ENCODE data around the gene RAVER2. TPM values are rescaled to one million over a fixed set of nuclear protein-coding genes. Genes with fewer than 3 reads are reported as not detected.

Gene RAVER2
- total RNA-seq, 1 donor from 2014 or later = 12.6 TPM

DNA sequence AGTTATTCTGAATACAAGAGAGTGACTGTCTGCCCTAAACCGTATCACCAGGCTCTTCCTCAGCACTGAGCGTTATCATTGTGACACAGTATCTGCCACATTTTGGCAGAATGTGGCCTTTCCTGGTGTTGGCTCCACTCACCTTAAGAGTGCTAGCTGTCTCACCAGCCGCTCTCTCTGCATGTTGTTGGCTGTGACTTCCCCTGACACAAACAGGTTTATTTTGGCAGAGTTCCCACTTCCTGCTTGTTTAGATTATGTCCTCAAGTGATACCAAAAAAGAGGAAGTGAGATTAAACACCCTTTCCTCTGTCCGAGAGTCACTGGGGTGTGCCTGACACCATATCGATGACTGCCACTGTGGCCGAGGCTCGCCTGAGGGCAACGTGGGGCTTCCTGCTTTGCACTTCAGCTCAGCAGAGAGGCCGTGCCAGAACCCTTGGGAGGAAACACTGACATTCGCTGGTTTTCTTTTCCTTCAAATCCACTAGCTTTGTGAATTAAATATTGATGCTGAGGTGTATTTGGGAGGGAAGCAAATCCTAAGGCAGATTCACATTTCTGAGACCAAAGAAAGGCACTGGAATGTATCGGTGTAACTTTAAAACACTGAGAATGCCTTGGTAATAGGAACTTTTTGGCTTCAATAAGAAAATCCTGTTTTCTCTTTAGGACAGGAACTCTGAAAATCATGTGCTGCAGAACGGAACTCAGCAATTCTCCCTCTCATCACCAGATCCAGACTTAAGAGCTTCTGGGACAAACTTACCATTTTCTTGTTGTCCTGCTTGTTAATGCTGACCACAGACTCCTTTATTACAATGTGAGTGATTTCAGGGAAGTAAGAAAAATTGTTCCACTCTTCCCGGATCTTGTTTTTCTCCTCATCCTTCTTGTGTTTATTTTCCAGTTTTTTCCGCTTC lies 119.4 kb downstream of the RAVER2 start:
- H3K36me3 ChIP-seq (ENCODE audit: control insufficient read depth, insufficient read depth, low read length) = peaks cover 3% of the 10 kb centered on the region
- no peak overlapping the region for H3K4me3 ChIP-seq (ENCODE audit: low read depth, low read length)
- TF ChIP-seq CTCF (IDR thresholded peaks at IDR 0.05; ENCODE audit: insufficient read depth, low read length, poor library complexity, severe bottlenecking) = no peak
- no peaks in the 10 kb centered on the region for H3K27me3 ChIP-seq (ENCODE audit: control insufficient read depth, insufficient read depth, low read length)
- DNase-seq (ENCODE audit: low read depth) = peak; percentile 12

GRCh38 chr1:64865105-64865757 lies 120.4 kb downstream of the RAVER2 start:
- H3K36me3 ChIP-seq (ENCODE audit: control insufficient read depth, insufficient read depth, low read length) = peaks cover 4% of the 10 kb centered on the region
- no peaks in the 10 kb centered on the region for H3K27me3 ChIP-seq (ENCODE audit: control insufficient read depth, insufficient read depth, low read length)
- DNase-seq (ENCODE audit: low read depth) = no peak
- no peak for TF ChIP-seq CTCF (IDR thresholded peaks at IDR 0.05; ENCODE audit: insufficient read depth, low read length, poor library complexity, severe bottlenecking)
- no peak overlapping the region for H3K4me3 ChIP-seq (ENCODE audit: low read depth, low read length)

- Histone ChIP-seq H3K4me3 (ENCODE audit: low read depth, low read length) (no peak overlapping the region), H3K27me3 (ENCODE audit: control insufficient read depth, insufficient read depth, low read length) (no peaks in the 10 kb centered on the region), H3K36me3 (ENCODE audit: control insufficient read depth, insufficient read depth, low read length) (peaks cover 4% of the 10 kb centered on the region)
- no peak for TF ChIP-seq CTCF (IDR thresholded peaks at IDR 0.05; ENCODE audit: insufficient read depth, low read length, poor library complexity, severe bottlenecking)
- no peak for DNase-seq (ENCODE audit: low read depth)
These were observed 121.8 kb downstream of the RAVER2 start for GRCh38 chr1:64866689-64867088.

GRCh38 chr1:64867266-64867665 lies 122.4 kb downstream of the RAVER2 start:
- peaks cover 4% of the 10 kb centered on the region for H3K36me3 ChIP-seq (ENCODE audit: control insufficient read depth, insufficient read depth, low read length)
- no peak for TF ChIP-seq CTCF (IDR thresholded peaks at IDR 0.05; ENCODE audit: insufficient read depth, low read length, poor library complexity, severe bottlenecking)
- DNase-seq (ENCODE audit: low read depth) = no peak
- no peak overlapping the region for H3K4me3 ChIP-seq (ENCODE audit: low read depth, low read length)
- no peaks in the 10 kb centered on the region for H3K27me3 ChIP-seq (ENCODE audit: control insufficient read depth, insufficient read depth, low read length)

DNA sequence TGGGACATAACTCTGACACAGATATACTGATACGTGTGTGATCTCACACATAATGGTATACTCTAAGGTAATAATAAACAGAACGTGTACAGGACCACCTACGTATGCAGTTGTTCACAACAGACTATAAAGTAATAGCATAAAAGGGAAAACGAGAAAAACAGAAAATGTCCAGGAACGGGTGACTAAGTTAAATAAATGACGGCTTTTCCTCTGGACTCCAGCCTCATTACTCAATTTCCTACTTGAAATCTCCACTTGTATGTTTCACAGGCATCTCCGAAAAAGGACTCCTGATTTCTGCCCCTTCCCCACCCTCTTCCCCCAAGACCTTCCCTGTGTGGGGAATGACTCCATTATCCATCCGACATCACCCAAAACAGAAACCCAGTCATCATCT lies 126.4 kb downstream of the RAVER2 start:
- no peak for DNase-seq (ENCODE audit: low read depth)
- Histone ChIP-seq H3K4me3 (ENCODE audit: low read depth, low read length) (no peak overlapping the region), H3K36me3 (ENCODE audit: control insufficient read depth, insufficient read depth, low read length) (peaks cover 5% of the 10 kb centered on the region), H3K27me3 (ENCODE audit: control insufficient read depth, insufficient read depth, low read length) (no peaks in the 10 kb centered on the region)
- TF ChIP-seq CTCF (IDR thresholded peaks at IDR 0.05; ENCODE audit: insufficient read depth, low read length, poor library complexity, severe bottlenecking) = no peak
